Measurements from ENCODE around the gene NPIPB2. TPM values are rescaled to one million over a fixed set of nuclear protein-coding genes. Genes with fewer than 3 reads are reported as not detected.

The NPIPB2 gene
- total and polyA plus RNA-seq, 2 of the 13 experiments (the other 11 are each of a cell fraction or from before 2014, with no cell fraction given) = 1.8 to 4.1 TPM

GRCh38 chr16:11916524-11917285, 25.1 kb downstream of the NPIPB2 start (continued):
- TF ChIP-seq MTF2 (CRISPR knock-in tag; IDR thresholded peaks at IDR 0.05; ENCODE audit: borderline replicate concordance) (no peak), ZFYVE20 (CRISPR knock-in tag; IDR thresholded peaks at IDR 0.05; ENCODE audit: borderline replicate concordance, low read depth) (no peak), TEF (CRISPR knock-in tag; IDR thresholded peaks at IDR 0.05) (0 out of 2 replicates have a peak, but pooled peaks have one; percentile 33), ZNF337 (CRISPR knock-in tag; IDR thresholded peaks at IDR 0.05; ENCODE audit: borderline replicate concordance, low read depth) (no peak; the same call in none of the 2 replicates), SNAPC5 (CRISPR knock-in tag; IDR thresholded peaks at IDR 0.05; ENCODE audit: borderline replicate concordance) (peak; percentile 22; the same call in 1 of the 2 replicates), ZMAT5 (CRISPR knock-in tag; IDR thresholded peaks at IDR 0.05; ENCODE audit: borderline replicate concordance, low read depth) (no peak), ZNF615 (CRISPR knock-in tag; IDR thresholded peaks at IDR 0.05; ENCODE audit: borderline replicate concordance) (no peak), ZFP41 (CRISPR knock-in tag; IDR thresholded peaks at IDR 0.05; ENCODE audit: borderline replicate concordance) (no peak), ZNF788 (CRISPR knock-in tag; IDR thresholded peaks at IDR 0.05; ENCODE audit: borderline replicate concordance) (no peak), ZNF646 (CRISPR knock-in tag; IDR thresholded peaks at IDR 0.05) (no peak), RBM22 (optimal IDR thresholded peaks at IDR 0.05; ENCODE audit: low read length) (peak; percentile 72), ZNF605 (CRISPR knock-in tag; IDR thresholded peaks at IDR 0.05) (no peak), SP140L (CRISPR knock-in tag; IDR thresholded peaks at IDR 0.05; ENCODE audit: borderline replicate concordance) (no peak), ZNF235 (CRISPR knock-in tag; IDR thresholded peaks at IDR 0.05; ENCODE audit: borderline replicate concordance) (no peak), CSRNP2 (CRISPR knock-in tag; conservative IDR thresholded peaks at IDR 0.05; ENCODE audit: low read depth) (no peak)
